Measurements from ENCODE around the gene C10orf105. TPM values are rescaled to one million over a fixed set of nuclear protein-coding genes. Genes with fewer than 3 reads are reported as not detected.

C10orf105 gene, protein sequence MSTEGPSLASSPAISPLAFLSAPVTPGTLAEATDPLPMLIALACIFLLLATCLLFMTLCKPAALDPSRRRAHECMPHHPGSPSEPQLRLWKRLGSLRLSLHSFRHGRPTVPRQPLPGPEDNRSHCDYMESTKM
- total RNA-seq = not detected in 2 replicates

GRCh38 chr10:71719464-71720201 is at the start of gene C10orf105:
C10orf105 (minus strand) TSS chr10:71719778; CDS start chr10:71716337, 3,441 bp downstream.

Other genes with a start within 250 kb of the C10orf105 start
- gene VSIR, start 53.7 kb upstream of the C10orf105 start, total RNA-seq = 4.3 and 10.0 TPM in 2 replicates
- 1,066 and 1,366 TPM in 2 replicates for gene PSAP, start 131.5 kb upstream of the C10orf105 start, total RNA-seq
- 20.0 and 21.1 TPM in 2 replicates for gene CHST3, start 244.6 kb upstream of the C10orf105 start, total RNA-seq

All from tracheal epithelial cell (primary cell).